Hematopoietic multipotent progenitor cell treated with erythropoietin and hydrocortisone succinate and interleukin-3 and kit ligand, for 15 days (in vitro differentiated cells): ENCODE results near the gene PLEKHA6.
"Not testable (repeated sequence)": the region's sequence is repeated elsewhere in the genome, so short reads cannot be mapped to it uniquely, and the experiment has no call there.

Source experiments
- DNase-seq: peaks from one replicate; pipeline ENCODE4 v3.0.0-alpha.2; 2015; ENCODE audit warnings: low spot score

Gene PLEKHA6

DNA sequence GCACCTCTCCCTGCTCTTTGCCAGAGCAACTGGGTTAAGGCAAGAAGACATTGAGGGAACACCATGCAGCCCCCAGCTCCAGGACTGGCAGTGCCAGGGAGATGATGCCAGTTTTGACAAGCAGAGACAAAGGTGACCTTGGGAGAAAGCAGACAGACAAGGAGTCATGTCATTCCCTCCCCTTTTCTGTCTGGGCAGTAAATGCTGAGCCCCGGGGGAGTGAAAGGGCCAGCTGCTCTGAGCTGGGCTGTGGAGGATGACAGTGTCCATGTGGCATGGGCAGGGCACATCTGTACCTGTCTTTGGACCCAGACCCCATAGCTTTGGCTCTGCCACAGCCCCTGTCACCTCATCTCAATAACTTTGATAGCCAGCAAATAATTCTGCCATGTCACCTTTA, 24.2 kb downstream of the PLEKHA6 start:
- DNase-seq: no peak

DNA sequence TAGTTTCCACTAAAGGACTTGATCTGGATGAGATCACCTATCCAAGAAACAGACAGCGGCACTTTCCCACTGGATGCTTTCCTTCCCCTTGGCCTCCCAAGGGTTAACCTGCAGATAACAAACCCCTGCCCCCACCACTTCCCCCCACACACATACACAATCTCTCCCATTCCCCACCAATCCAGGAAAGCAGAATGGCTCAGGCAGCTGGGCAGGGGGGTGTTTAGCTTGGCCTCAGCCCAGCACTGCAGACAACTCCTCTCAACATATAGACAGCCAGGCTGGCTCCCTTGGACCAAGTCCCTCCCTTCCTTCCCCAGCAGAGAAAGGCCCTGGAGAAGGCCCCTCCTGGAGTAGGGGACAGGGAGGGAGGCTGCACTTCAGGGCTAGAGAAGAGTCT, 24.6 kb downstream of the PLEKHA6 start:
- no peak for DNase-seq

DNA sequence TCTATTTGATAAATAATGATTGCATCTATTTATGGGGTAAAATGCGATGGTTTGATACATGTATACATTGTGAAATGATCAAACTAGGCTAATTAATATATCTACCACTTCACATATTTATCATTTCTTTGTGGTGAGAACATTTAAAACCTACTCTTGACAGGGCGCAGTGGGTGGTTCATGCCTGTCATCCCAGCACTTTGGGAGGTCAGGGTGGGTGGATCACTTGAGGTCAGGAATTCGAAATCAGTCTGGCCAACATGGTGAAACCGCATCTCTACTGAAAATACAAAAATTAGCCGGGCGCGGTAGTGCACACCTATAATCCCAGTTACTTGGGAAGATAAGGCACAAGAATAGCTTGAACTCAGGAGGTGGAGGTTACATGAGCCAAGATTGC, 25.3 kb downstream of the PLEKHA6 start:
- no peak for DNase-seq

DNA sequence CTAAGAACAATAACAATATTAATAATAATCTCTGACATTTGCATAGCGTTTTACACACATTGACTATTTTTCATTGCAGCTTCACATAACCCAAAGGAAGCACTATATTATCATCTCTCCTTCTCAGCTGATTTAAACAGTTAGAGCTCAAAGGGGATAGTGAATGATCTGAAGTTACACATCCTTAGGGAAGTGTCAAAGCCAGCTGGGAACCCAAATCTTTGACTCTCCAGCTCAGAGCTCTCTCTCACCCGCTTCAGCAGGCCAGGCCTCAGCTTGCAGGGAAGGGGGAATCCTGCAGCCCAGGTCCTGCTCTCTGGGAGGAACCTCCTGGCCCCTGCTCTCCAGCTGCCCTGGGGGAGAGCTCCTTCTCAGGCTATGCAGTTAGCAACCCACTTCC, 26.3 kb downstream of the PLEKHA6 start:
- no peak for DNase-seq

DNA sequence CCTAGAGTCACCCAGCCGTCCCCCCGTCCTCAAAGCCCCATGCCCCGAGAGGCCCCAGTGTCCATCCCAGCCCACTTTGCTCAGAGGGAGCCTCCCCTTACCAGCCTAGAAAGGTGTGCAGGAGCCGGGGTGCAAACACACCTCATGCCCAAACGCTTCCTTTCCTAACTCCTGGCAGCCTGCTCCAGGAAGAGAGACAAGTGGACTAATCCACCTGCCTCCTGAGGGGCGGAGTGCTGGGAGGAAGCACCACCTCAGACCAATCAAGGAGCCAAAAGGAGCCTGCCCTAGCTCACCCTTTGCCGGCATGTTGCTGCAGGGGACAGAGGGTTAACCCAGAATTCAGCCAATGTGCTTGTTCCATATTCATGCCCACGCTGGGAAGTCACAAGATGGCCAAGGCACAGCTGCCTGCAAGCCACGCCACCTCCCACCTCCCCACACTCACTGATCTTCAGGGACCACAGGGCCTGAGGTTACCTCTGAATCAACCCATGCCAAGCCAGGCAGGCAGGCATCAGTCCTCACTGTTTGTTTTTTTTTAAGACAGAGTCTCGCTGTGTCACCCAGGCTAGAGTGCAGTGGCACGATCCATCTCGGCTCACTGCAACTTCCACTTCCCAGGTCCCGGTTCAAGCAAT, 27.8 kb downstream of the PLEKHA6 start:
- DNase-seq: no peak

DNA sequence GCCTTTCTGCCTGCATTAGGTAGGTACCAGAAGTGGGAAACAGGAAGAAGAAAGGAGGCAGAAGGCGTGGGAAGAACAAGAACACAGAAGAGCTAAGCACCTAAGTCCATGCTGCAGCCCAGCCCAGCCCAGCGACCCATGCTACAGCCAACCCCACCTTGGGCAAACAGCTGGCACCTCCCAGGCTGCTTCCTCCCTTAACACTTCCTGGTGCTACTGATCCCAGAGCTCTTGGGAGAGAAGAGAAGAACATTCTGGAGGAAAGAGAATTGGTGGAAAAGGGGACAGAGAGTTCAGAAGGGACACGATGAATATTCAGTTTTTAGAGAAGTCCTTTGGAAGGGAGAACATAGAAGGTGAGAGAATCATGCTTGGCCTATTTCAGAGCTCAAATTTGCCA, 28.5 kb downstream of the PLEKHA6 start:
- DNase-seq: no peak

DNA sequence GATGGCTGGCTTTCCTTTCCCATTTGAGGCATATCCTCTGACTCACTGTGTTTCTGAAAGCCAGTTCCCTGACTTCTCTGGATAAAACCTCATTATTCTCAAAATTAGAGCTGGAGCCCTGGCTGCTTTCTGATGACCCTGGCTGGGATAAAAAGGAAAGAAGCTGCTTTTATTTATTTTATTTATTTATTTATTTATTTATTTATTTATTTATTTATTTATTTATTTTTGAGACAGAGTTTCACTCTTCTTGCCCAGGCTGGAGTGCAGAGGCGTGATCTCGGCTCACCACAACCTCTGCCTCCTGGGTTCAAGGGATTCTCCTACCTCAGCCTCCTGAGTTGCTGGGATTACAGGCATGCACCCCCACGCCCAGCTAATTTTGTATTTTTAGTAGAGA, 31.9 kb downstream of the PLEKHA6 start:
- DNase-seq: not testable (repeated sequence)

DNA sequence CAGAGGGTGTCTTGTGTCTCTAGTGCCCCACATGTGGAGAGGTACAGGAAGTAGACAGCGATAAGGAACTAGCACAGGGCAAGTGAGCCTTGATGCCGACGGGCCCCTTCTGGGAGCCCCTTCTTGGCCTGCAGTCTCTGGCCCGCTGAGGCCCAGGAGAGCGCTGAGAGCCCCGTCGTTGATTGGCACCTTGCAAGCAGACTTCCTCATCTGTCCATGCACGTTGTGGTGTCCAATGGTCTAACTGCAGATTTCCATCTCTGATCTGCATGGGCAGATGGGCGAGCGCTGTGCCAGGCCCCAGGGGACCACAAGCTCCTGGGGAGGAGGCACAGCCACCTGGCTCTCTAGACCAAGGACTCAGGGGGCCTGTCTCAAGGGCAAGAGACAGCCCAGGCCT, 32.4 kb downstream of the PLEKHA6 start:
- DNase-seq: no peak

DNA sequence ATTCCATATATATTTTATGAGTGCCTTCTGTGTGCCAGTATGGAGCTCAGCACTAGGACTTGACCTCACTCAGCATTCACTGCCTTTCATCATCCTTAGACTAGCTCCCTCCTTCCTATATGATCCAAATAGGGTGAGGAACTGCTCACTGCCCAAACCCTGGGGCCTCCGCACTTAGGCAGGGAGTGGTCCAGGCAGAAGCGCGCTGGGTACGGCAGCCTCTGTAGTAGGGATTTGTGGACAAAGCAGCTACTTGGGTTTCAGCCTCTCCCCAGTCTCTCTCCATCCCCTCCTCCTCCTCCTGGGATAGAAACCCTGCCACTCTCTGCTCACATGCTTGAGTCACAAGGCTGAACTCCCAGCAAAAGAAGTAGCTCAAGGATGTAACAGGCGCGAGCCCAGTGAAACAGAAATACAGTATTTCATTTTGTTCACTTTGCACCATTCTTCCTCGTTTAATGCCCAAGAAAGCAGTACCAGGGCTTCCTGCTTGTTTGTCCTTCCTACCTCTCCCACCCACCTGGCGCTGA, 32.9 kb downstream of the PLEKHA6 start:
- DNase-seq: no peak

DNA sequence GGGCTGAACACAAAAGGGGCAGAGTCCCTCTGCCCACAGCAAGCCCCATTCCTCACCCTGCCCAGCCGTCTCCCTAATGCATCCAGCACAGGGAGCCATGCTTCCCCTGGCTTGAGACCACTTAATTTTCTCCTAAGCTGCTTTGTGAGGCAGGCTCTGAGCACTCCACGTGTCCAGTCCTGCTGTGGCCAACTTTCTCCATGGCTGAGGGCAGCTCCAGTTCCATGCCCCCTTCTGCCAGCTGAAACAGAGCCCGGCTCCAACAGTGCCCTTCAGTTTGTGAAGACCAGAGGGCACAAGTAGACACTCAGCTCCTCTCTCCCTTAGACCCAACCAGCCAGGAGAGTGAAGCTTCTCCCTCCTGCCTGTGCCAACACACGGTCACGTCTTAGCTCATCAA, 33.8 kb downstream of the PLEKHA6 start:
- no peak for DNase-seq

DNA sequence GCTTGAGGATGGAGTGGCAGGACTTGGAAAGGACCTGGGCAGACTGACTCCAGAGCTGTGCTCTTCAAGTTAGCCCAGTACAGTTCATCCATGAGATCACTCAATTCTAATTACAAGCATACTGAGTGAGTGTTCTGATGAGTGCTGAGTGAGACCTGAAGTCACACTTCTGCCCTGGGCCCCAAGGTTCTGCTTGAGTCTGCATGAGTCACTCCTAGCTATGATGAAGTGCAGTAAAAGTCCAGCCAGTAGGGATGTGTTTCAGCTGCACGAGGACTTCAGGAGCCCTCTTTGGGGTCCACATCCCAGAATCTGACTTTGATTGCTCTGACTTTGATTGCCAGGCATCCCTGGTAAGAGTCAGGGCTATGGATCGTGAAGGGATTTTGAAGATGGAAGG, 35.8 kb downstream of the PLEKHA6 start:
- no peak for DNase-seq

DNA sequence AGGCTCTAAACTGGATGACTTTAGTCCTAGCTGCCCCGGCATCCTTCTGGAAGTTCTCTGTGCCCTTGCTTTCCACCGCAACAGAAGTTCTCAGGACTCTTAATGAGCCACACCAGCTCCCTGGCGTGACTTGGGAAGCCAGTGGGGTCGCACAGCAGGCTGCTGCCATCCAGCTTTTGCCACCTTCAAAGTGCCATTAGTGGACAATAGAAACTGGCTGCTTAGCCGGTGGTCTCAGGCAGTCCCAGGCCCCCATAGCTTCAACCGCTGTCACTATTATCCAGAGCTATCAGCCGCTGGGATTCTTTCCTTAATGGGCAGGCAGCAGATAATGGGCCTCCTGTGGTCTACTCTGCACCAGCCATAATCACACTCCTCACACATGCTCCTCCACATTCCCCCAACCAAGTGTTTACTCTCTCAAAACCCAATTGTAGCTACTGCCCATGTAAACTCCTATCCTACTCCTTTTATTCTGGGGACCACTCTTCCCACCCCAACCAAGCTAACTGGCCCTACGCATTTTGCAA, 37.3 kb downstream of the PLEKHA6 start:
- DNase-seq: no peak

DNA sequence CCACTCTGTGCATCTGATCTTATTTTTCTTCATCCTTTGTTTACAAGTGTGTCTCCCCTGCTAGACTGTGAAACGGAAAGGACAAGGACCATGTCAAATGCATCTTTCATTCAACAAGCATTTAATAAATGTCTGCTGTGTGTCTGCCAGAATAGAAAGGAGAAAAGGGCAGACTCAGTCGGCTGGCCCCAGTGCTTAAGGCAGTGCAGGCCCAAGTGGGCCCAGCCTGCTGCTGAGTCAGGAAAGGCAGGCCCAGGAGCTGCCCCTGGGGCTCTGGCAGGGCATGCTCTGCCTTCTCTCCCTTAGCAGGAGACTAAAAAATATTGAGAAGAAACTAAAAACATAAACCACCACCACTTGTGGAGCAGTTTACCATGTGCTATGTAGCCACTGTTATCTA, 38.1 kb downstream of the PLEKHA6 start:
- no peak for DNase-seq

DNA sequence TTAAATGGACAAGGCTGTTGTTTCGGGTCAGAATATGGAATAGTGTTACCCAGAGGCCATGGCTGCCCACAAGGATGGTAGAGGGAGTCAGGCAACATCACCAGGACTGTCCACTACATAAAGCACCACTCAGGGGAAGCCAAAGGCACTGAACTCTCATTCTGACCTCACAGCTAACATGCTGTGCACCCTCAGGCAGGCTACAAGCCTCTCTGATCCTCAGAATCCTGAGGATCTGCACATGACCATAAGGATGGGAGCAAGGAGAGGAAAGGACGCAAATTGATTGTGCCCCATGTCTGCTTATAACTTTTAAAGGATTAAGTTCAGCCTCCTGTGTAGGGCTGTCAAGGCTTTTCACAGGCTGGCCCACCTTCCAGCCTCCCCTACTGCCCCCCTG, 38.7 kb downstream of the PLEKHA6 start:
- DNase-seq: no peak

DNA sequence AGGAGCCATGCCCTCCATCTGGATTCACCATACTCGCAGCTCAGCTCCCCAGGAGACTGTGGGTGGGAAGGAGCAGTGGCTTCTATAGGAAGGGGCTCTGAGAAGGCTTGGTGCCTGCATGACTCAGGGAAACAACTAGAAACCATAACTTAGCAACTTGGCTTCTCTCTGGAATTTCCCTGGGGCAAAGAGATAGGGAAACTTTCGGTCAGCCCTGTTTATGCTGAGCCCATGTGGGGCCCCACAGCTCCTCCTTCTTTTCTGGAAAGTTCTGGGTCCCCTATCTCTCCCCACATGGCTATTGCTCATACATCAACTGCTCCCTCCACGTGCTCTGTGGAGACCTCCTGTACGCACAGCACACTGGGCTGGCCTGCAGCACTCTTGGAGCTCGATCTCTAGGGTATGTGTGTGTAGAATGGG, 39.3 kb downstream of the PLEKHA6 start:
- no peak for DNase-seq

DNA sequence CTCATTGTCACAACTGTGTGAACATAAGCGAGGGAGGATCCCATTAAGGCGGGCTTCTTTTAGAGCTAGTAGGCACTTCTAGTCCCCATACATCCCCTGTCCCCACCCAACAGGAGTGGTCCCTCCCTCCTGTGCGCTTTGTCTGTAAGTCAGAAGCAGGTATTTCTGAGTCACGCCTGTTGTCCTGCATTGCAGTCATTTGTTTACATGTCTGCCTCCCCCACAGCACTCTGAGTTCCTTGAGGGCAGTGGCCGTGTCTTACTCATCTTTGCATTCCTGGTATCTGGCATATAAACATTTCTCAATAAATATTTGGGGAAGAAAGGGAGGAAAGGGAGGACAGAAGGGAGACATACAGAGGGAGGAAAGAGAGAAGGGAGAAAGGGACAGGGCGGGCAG, 40.3 kb downstream of the PLEKHA6 start:
- DNase-seq: no peak

DNA sequence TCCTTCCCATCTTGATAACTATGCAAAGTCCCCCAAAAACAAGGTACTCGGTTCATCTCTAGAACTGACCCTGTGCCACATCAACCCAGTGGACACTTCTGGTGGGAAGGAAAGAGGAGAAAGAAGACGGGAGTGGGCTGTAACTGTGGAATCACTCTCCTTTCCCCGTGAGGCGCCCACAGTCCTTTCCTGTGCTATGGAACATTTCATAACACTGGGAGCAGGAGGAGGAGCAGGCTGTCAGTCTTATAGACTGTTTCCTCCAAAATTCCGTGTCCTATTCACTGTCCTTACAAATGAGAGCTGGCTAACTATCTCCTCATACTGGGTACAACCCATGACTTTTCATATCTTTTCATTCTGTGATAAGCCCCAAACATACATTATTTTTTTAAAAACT, 40.7 kb downstream of the PLEKHA6 start:
- DNase-seq: no peak

DNA sequence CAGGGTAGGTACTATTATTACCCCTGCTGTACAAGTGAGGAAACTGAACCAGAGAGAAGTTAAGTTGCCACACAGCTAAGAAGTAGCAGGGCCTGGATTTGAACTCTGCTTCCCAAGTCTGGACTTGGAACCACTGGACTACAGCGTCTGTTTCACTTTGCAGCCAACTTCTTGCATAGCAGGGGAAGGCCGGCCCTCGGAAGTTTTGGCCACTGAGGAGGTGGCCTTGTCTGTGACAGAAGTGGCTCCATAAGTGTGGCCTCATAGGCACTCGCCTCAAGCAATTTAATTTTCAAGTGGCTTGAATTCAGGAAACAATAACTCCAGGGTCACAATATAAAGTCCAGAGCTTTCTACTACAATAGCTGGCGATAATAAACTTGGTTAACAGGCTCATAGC, 41.4 kb downstream of the PLEKHA6 start:
- no peak for DNase-seq

DNA sequence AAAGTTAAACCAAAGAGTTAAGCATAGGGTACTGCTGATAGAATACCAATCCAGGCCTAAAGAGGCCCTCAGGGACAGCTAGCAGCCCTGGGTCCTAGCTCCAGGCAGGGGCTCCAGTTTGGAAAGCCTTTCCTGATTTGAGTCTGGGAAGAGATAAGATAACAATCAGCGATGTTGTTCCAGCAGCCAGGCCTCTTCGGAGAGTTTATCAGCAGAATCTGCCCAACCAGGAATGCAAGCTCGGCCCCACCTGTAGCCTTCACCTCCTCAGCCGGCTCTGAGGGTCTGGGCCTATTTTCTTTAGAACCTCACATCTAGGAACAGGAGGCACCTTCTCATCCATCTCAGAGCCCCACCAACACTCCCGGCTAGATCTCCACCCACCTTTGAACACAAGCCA, 42.6 kb downstream of the PLEKHA6 start:
- no peak for DNase-seq

DNA sequence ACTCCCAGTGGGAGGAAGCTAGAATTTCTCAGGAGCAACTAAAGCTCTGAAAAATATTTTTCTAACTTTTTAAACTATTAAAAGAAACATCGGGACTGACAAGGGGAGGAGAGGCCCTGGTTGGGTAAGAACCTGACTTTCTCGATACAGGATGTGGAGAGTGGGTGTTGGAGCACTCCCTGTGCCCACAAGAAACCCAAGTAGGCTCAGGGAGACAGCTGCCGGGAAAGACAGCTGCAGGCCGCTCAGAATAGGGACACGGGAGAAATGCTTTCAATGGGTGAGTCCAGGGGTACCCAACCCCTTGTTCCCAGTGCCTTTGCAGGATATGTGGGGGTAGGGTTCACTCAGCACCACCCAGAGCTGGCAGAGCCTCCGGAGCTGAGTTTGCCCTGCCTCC, 43.6 kb downstream of the PLEKHA6 start:
- no peak for DNase-seq

DNA sequence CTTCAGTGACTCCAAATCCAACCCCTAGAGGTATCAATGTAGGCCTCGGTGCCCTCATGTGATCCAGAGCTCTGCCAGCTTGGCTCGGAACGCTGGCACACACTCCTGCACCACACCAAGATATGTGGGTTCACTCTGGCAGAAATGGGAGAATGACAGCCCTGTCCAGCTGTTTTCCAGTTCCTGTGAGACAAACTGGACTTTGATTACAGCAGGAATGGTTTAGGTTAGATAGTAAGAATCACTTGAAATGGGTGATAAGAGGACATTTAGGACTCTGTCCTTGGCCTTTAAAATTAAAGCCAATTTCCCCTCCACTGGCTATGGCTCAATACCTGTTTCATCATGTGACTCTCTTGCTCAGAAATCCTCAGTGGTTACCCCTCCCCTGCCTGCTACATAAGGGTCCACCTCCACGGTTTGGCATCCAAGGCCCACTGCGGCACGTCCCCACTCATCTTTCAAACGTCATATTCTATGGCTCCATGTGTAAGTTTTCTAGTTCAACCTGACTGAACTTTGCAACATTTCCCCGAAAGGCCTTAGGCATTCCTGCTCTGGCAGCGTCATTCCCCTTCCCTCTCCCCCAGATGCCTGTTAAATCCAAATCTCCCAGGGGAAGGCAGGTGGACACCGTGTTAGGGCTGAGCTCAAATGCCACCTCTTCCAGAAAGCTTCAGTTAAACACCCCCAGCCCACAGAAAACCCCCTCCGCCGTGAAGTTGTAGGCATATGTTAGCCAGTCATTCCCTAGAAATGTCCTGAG, 44.7 kb downstream of the PLEKHA6 start:
- DNase-seq: no peak

DNA sequence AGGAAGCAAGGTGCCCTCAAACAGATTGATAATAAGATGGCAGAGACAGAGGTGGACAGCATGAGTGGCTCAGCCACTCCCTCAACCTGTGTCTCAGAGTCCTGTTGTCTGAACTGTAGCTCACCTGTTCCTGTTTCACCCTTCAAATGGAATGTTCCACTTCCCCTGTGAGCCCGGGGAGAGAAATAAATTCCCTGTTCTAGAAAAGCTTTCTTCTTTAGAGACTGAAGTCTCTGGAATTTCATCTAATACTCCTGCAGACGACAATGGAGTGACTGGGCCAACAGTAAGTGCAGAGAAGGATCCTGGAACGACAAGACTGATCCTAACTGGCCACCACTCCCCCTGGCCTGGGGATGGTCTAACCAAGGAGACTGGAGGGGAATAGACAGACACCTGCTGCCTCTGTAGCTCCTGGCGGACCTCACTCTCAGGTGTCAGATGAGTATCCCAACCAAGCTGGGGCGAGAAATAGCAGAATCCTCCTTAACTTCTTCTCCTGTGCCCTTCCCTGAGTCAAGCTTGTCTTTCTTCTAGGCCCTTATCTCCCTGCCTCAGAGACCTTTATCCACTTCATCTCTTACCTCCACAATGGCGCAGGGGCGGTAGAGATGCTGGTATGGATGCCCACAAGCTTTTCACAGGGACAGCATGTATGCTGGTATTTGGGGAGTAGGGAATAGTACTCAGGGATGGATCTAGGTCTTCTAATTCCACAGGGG, 45.4 kb downstream of the PLEKHA6 start:
- no peak for DNase-seq

DNA sequence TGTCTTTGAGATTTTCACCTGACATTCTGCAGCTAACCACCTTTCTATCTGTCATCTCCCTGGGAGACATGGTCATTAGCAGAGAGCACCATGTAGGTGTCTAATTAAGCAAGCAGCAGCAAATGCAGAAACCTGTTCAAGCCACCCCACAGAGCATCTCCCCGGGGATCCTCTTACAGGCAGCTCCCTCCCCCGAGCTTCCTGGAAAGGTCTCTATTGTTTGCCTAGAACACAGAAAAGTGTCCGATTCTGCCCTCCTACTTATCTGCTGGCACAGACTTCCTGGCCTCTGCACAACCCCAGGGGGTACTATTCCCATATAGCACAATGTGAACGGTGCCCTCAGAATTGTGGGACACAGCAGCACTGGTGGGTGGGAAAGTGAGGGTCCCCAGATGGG, 46.1 kb downstream of the PLEKHA6 start:
- no peak for DNase-seq
